ENCODE data around the gene ABCG4.

The ABCG4 gene

DNA sequence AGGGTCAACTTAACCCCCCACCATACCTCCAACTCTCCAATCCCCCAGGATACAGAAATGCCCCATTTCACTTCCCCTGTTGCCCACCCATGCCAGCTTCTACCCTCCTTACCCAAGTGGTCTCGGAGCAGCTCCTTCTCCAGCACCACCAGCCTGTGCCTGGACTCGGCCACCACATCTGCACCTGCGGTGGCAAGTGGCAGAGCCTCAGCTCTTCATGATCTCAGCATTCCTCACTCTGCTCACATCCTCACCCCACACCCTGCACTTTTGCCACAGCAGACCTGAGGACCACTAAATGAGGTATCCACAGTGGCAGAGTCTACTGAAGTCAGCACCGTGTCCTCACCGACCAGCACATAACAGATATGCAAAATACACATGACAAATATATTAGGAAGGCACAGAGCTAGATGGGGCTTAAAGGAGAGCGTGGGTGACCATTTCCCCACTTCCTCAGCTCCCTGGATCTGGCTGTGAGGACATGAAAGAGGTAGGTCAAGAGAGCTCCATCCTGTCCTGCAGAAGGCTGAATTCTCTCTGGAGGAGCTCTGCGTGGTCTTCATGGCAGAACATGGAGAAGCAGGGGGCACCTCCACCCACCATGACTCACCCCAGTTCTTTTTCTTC is 46.1 kb downstream of the ABCG4 start:
- TF ChIP-seq ZBTB7A (IDR thresholded peaks at IDR 0.05; ENCODE audit: low read depth) (no peak), USF1 (IDR thresholded peaks at IDR 0.05) (no peak), CREB1 (IDR thresholded peaks at IDR 0.05; ENCODE audit: low read depth) (no peak), RAD21 (IDR thresholded peaks at IDR 0.05; ENCODE audit: low read depth) (no peak), MAX (IDR thresholded peaks at IDR 0.05) (no peak), TEAD4 (IDR thresholded peaks at IDR 0.05) (no peak), EGR1 (IDR thresholded peaks at IDR 0.05) (no peak), TCF12 (IDR thresholded peaks at IDR 0.05; ENCODE audit: low read depth) (no peak), TAF1 (IDR thresholded peaks at IDR 0.05; ENCODE audit: low read depth) (no peak), EP300 (IDR thresholded peaks at IDR 0.05; ENCODE audit: borderline replicate concordance) (no peak), NFIC (IDR thresholded peaks at IDR 0.05) (no peak), YY1 (IDR thresholded peaks at IDR 0.05; ENCODE audit: low read depth) (no peak), CEBPB (IDR thresholded peaks at IDR 0.05) (no peak), FOXM1 (IDR thresholded peaks at IDR 0.05; ENCODE audit: borderline replicate concordance, low read depth) (no peak)
- TF ChIP-seq, protein P1, sequence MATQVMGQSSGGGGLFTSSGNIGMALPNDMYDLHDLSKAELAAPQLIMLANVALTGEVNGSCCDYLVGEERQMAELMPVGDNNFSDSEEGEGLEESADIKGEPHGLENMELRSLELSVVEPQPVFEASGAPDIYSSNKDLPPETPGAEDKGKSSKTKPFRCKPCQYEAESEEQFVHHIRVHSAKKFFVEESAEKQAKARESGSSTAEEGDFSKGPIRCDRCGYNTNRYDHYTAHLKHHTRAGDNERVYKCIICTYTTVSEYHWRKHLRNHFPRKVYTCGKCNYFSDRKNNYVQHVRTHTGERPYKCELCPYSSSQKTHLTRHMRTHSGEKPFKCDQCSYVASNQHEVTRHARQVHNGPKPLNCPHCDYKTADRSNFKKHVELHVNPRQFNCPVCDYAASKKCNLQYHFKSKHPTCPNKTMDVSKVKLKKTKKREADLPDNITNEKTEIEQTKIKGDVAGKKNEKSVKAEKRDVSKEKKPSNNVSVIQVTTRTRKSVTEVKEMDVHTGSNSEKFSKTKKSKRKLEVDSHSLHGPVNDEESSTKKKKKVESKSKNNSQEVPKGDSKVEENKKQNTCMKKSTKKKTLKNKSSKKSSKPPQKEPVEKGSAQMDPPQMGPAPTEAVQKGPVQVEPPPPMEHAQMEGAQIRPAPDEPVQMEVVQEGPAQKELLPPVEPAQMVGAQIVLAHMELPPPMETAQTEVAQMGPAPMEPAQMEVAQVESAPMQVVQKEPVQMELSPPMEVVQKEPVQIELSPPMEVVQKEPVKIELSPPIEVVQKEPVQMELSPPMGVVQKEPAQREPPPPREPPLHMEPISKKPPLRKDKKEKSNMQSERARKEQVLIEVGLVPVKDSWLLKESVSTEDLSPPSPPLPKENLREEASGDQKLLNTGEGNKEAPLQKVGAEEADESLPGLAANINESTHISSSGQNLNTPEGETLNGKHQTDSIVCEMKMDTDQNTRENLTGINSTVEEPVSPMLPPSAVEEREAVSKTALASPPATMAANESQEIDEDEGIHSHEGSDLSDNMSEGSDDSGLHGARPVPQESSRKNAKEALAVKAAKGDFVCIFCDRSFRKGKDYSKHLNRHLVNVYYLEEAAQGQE (IDR thresholded peaks at IDR 0.05; ENCODE audit: low read depth), result no peak

GRCh38 chr11:119195680-119196079 is 46.8 kb downstream of the ABCG4 start:
- TF ChIP-seq TCF12 (IDR thresholded peaks at IDR 0.05; ENCODE audit: low read depth) (no peak), CREB1 (IDR thresholded peaks at IDR 0.05; ENCODE audit: low read depth) (no peak), YY1 (IDR thresholded peaks at IDR 0.05; ENCODE audit: low read depth) (no peak), MAX (IDR thresholded peaks at IDR 0.05) (no peak), TEAD4 (IDR thresholded peaks at IDR 0.05) (no peak), RAD21 (IDR thresholded peaks at IDR 0.05; ENCODE audit: low read depth) (no peak), ZBTB7A (IDR thresholded peaks at IDR 0.05; ENCODE audit: low read depth) (no peak), TAF1 (IDR thresholded peaks at IDR 0.05; ENCODE audit: low read depth) (no peak), EP300 (IDR thresholded peaks at IDR 0.05; ENCODE audit: borderline replicate concordance) (no peak), EGR1 (IDR thresholded peaks at IDR 0.05) (no peak), FOXM1 (IDR thresholded peaks at IDR 0.05; ENCODE audit: borderline replicate concordance, low read depth) (no peak), USF1 (IDR thresholded peaks at IDR 0.05) (no peak), NFIC (IDR thresholded peaks at IDR 0.05) (no peak), CEBPB (IDR thresholded peaks at IDR 0.05) (no peak)
- TF ChIP-seq, protein P1 (IDR thresholded peaks at IDR 0.05; ENCODE audit: low read depth), result no peak

DNA sequence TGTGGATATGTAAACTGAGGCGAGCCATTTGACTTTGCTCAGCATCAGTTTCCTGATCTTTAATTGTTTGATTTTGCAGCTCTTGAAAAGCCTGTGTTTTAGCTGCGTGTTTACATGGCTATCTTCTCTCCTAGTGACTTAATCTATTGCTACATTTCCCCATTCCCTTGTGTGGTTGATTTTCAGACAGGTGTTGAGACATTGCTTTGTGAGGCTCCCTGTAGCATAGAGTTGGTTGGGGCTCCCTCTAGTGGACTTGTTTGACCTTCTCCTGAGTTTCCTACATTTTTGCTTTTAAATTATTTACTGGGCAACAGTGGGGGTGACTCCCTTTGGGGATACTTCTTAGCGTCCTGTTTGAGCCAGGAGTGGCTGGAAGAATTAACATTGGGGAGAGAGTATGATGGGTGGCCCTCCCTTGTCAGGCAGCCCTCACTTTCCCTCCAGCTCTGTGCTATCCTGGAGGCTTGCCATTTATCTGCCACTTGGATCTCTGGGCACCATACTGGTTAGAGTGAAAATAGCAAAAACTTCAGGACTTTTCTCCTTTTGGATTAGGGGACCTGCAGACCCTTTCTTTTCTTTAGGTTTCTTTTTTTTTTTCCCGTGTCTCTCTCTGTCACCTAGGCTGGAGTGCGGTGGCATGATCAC is 48.1 kb downstream of the ABCG4 start:
- TF ChIP-seq EGR1 (IDR thresholded peaks at IDR 0.05) (no peak), NFIC (IDR thresholded peaks at IDR 0.05) (no peak), USF1 (IDR thresholded peaks at IDR 0.05) (no peak), RAD21 (IDR thresholded peaks at IDR 0.05; ENCODE audit: low read depth) (peak; percentile 94), YY1 (IDR thresholded peaks at IDR 0.05; ENCODE audit: low read depth) (no peak), TEAD4 (IDR thresholded peaks at IDR 0.05) (no peak), EP300 (IDR thresholded peaks at IDR 0.05; ENCODE audit: borderline replicate concordance) (no peak), ZBTB7A (IDR thresholded peaks at IDR 0.05; ENCODE audit: low read depth) (no peak), MAX (IDR thresholded peaks at IDR 0.05) (no peak), CEBPB (IDR thresholded peaks at IDR 0.05) (peak; percentile 52; the same call in 1 of the 2 replicates), TAF1 (IDR thresholded peaks at IDR 0.05; ENCODE audit: low read depth) (no peak), TCF12 (IDR thresholded peaks at IDR 0.05; ENCODE audit: low read depth) (no peak)
- TF ChIP-seq, protein P1 (IDR thresholded peaks at IDR 0.05; ENCODE audit: low read depth), result no peak
